Sciatic nerve (tissue), 2 donors: Measurements from ENCODE around the gene BRIP1. TPM values are rescaled to one million over a fixed set of nuclear protein-coding genes. Genes with fewer than 3 reads are reported as not detected.
"Not testable (repeated sequence)": the region's sequence is repeated elsewhere in the genome, so short reads cannot be mapped to it uniquely, and the experiment has no call there.

Source experiments
- ATAC-seq: fragments of 200-7000 bp; cut with Tn5 transposase; one replicate; pipeline ENCODE4 v1.9.1; 2020; ENCODE audit warnings: mild to moderate bottlenecking, moderate library complexity
- DNase-seq: peaks from one replicate; pipeline ENCODE4 v3.0.0-alpha.2; 2020; ENCODE audit warnings: low spot score
- intact Hi-C: fragments of 100-400 bp; cut with DNase I; formaldehyde crosslinking; loops from one replicate; pipeline ENCODE4 v1.14.2; 2022
- total RNA-seq: library from RNA; stranded (reverse); fragmentation: NEBNext Ultra II Directional; extraction: Animal tissue kit (Norgen Biotek cat#: 25700); gene quantifications from one replicate; pipeline ENCODE4 v1.2.1, GENCODE V29; 2021
- donor health status: DM: no; HTN: no; CAD: no.
- donor health status: DM: no; HTN: no; CAD: no.

The BRIP1 gene
- 0.53 TPM for total RNA-seq

- peak; percentile 92 for DNase-seq
- intact Hi-C loops: no loop called here
- peak; percentile 100 for ATAC-seq
Observed at GRCh38 chr17:61862975-61863800, at the start of gene BRIP1. Gene BRIP1, minus strand, starts transcription at chr17:61863528. Its CDS starts 1,989 bp downstream, at chr17:61861539.

- intact Hi-C loops: no loop called here
- ATAC-seq: no peak
Observed at GRCh38 chr17:61908292-61909037, 45.1 kb upstream of the BRIP1 start.

GRCh38 chr17:61907361-61907760 lies 44.0 kb upstream of the BRIP1 start:
- ATAC-seq: no peak
- no peak for DNase-seq
- intact Hi-C loops: no loop called here

More at GRCh38 chr17:61908292-61909037, 45.1 kb upstream of the BRIP1 start:
- no peak for DNase-seq

- ATAC-seq (no peak), DNase-seq (no peak)
- intact Hi-C loops: no loop called here
Observed at GRCh38 chr17:61904094-61904710, 40.9 kb upstream of the BRIP1 start.

GRCh38 chr17:61903251-61903650 lies 39.9 kb upstream of the BRIP1 start:
- intact Hi-C loops: no loop called here
- DNase-seq (no peak), ATAC-seq (no peak)

- ATAC-seq (no peak), DNase-seq (no peak)
- intact Hi-C loops: no loop called here
Observed at GRCh38 chr17:61897548-61898180, 34.3 kb upstream of the BRIP1 start.

GRCh38 chr17:61895391-61895790 lies 32.1 kb upstream of the BRIP1 start:
- intact Hi-C loops: no loop called here
- ATAC-seq (no peak), DNase-seq (no peak)

- DNase-seq, intact Hi-C loops, ATAC-seq: not testable (repeated sequence)
Observed at GRCh38 chr17:61894310-61894709, 31.0 kb upstream of the BRIP1 start.

GRCh38 chr17:61887733-61888132 lies 24.4 kb upstream of the BRIP1 start:
- DNase-seq, intact Hi-C loops, ATAC-seq: not testable (repeated sequence)

- ATAC-seq, intact Hi-C loops, DNase-seq: not testable (repeated sequence)
Observed at GRCh38 chr17:61885865-61886264, 22.5 kb upstream of the BRIP1 start.

GRCh38 chr17:61884864-61885263 lies 21.5 kb upstream of the BRIP1 start:
- no peak for ATAC-seq
- DNase-seq: no peak
- intact Hi-C loops: no loop called here

GRCh38 chr17:61880589-61881102 lies 17.3 kb upstream of the BRIP1 start:
- DNase-seq (no peak), ATAC-seq (no peak)
- intact Hi-C loops: no loop called here

GRCh38 chr17:61878984-61879612 lies 15.8 kb upstream of the BRIP1 start:
- ATAC-seq (no peak), DNase-seq (no peak)
- intact Hi-C loops: no loop called here

- intact Hi-C loops: no loop called here
- DNase-seq (no peak), ATAC-seq (no peak)
Observed at GRCh38 chr17:61878520-61878919, 15.2 kb upstream of the BRIP1 start.

GRCh38 chr17:61877837-61878236 lies 14.5 kb upstream of the BRIP1 start:
- no peak for ATAC-seq
- intact Hi-C loops: no loop called here
- no peak for DNase-seq

- ATAC-seq (no peak), DNase-seq (no peak)
- intact Hi-C loops: no loop called here
Observed at GRCh38 chr17:61875804-61876203, 12.5 kb upstream of the BRIP1 start.

- no peak for DNase-seq
- no peak for ATAC-seq
- intact Hi-C loops: no loop called here
Observed at GRCh38 chr17:61875285-61875684, 12.0 kb upstream of the BRIP1 start.

- intact Hi-C loops: no loop called here
- DNase-seq (no peak), ATAC-seq (no peak)
Observed at GRCh38 chr17:61874075-61874474, 10.7 kb upstream of the BRIP1 start.

- ATAC-seq (no peak), DNase-seq (no peak)
- intact Hi-C loops: no loop called here
Observed at GRCh38 chr17:61872099-61872498, 8.8 kb upstream of the BRIP1 start.
